Stimulated activated CD8-positive, alpha-beta memory T cell treated with anti-CD3 and anti-CD28 coated beads, Interleukin-15, amount 100 ng/mL, for 24 hours (primary cell): ENCODE results near the gene GRXCR2.

Experiments used
- DNase-seq: peaks from one replicate; pipeline ENCODE4 v3.0.0-alpha.2; 2020; ENCODE audit warnings: low read depth

The GRXCR2 gene

GRCh38 chr5:145834917-145835847 is 37.6 kb downstream of the GRXCR2 start, which contains the start of gene PRELID2:
PRELID2 (minus strand) TSS chr5:145835342; CDS start chr5:145835251, 91 bp downstream.
- peak; percentile 13 for DNase-seq

GRCh38 chr5:145834554-145834916 is 38.3 kb downstream of the GRXCR2 start:
- no peak for DNase-seq

- no peak for DNase-seq
These were observed 39.1 kb downstream of the GRXCR2 start for GRCh38 chr5:145833631-145834200.

GRCh38 chr5:145830594-145830993 is 42.2 kb downstream of the GRXCR2 start:
- DNase-seq = no peak

GRCh38 chr5:145829708-145830361 is 43.0 kb downstream of the GRXCR2 start:
- no peak for DNase-seq

GRCh38 chr5:145826895-145827674 is 45.7 kb downstream of the GRXCR2 start:
- no peak for DNase-seq

- no peak for DNase-seq
These were observed 47.0 kb downstream of the GRXCR2 start for GRCh38 chr5:145825751-145826180.

GRCh38 chr5:145824040-145824439 is 48.8 kb downstream of the GRXCR2 start:
- no peak for DNase-seq

GRCh38 chr5:145818604-145819003 is 54.2 kb downstream of the GRXCR2 start:
- DNase-seq = no peak

- DNase-seq = no peak
These were observed 59.9 kb downstream of the GRXCR2 start for GRCh38 chr5:145812877-145813276.

GRCh38 chr5:145811834-145812625 is 60.8 kb downstream of the GRXCR2 start:
- DNase-seq = no peak
